ENCODE results near the gene TNMD.

- TF ChIP-seq CTCF (IDR thresholded peaks at IDR 0.05) (no peak), POLR2A (IDR thresholded peaks at IDR 0.05) (no peak)
These were observed 15.6 kb downstream of the TNMD start for GRCh38 chrX:100600340-100600739.

Data from uterus (tissue), 2 donors.